ENCODE measurements around the gene PPFIA4.

DNA sequence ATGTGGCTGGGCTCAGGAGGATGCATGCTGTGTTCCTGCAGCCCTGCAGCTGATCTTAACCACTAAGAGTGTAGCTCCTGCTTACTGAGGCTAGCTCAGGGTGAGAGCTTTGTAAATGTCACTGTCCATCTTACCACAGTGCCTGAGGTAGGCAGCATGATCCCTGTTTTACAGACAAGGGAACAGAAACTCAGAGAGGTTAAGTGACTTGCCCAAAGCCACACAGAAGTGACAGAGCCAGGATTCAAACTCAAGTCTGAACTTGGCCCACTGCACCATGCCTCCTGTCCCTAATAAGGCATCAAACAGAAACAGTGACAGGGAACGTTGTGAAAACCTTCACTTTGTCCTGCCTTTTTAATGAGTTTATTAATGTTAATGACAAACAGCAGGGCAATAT is 27.9 kb downstream of the PPFIA4 start:
- TF ChIP-seq, protein P1, sequence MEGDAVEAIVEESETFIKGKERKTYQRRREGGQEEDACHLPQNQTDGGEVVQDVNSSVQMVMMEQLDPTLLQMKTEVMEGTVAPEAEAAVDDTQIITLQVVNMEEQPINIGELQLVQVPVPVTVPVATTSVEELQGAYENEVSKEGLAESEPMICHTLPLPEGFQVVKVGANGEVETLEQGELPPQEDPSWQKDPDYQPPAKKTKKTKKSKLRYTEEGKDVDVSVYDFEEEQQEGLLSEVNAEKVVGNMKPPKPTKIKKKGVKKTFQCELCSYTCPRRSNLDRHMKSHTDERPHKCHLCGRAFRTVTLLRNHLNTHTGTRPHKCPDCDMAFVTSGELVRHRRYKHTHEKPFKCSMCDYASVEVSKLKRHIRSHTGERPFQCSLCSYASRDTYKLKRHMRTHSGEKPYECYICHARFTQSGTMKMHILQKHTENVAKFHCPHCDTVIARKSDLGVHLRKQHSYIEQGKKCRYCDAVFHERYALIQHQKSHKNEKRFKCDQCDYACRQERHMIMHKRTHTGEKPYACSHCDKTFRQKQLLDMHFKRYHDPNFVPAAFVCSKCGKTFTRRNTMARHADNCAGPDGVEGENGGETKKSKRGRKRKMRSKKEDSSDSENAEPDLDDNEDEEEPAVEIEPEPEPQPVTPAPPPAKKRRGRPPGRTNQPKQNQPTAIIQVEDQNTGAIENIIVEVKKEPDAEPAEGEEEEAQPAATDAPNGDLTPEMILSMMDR (IDR thresholded peaks at IDR 0.05; ENCODE audit: low read length): no peak
- TF ChIP-seq EZH2phosphoT487 (IDR thresholded peaks at IDR 0.05; ENCODE audit: low read length) (no peak), EZH2 (optimal IDR thresholded peaks at IDR 0.05; ENCODE audit: low read depth, low read length) (no peak)

Data from MM.1S (cell line).